Dedifferentiated amniotic fluid mesenchymal stem cell (primary cell): ENCODE data around the gene TMUB2.

Experiments
- DNase-seq: peaks from one replicate; pipeline ENCODE4 v3.0.0-alpha.2; 2016; ENCODE audit errors: extremely low spot score

Gene TMUB2

DNA sequence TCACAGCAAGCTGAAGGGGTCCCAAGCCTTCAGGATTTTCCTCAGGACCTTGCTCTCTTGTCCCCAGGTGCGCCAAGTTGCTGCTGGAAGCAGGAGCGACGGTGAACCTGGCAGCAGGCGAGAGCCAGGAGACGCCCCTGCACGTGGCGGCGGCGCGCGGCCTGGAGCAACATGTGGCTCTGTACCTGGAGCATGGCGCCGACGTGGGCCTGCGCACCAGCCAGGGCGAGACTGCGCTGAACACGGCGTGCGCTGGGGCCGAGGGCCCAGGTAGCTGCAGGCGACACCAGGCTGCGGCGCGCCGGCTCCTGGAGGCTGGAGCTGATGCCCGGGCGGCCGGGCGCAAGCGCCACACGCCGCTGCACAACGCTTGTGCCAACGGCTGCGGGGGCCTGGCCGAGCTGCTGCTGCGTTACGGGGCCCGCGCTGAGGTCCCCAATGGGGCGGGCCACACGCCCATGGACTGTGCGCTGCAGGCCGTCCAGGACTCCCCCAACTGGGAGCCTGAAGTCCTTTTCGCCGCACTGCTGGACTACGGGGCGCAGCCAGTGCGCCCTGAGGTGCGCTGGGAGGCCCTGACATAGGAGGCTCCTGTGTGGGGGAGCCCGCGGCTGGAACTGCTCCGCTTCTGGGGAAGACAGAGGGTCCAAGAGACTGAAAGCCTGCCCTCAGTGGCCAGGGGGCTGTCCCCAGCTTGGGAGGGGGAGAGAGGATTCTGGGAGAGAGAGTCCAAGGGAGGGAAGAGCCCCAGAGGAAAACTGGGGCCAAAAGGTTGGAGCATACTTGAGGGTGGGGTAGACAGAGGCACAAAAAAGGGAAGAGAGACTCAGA lies 9.9 kb upstream of the TMUB2 start:
- no peak for DNase-seq

DNA sequence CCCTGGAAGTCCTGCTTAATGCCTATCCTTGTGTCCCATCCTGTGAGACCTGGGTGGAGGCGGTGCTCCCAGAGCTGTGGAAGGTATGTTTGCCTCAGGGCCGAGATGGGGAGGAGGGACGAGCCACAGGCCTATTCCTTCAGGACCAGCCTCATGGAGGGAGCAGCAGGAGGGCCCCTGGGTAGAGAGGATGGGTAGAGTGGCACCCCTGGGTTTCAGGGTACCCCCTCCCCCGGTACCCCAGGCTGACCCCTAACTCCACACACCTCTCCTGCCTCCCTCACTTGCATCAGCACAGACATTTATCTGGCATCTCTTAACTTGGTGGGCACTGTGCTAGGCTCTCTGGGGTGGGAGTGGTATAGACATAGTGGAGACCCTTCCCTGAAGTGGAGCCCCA lies 9.1 kb upstream of the TMUB2 start:
- DNase-seq: no peak

DNA sequence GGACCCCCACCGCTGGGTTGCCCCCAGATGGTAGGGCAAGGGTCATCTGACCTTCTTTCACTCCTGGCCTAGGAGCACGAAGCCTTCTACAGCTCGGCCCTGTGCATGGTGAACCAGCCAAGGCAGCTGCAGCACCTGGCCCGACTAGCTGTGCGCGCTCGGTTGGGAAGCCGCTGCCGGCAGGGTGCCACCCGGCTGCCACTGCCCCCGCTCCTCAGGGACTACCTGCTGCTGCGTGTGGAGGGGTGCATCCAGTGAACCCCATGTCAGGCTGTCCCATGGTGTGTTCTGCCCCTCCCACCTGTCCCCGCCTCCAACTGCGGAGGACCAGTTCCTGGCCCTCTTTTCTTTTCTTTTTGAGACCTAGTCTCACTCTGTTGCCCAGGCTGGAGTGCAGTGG lies 8.6 kb upstream of the TMUB2 start:
- DNase-seq: no peak

DNA sequence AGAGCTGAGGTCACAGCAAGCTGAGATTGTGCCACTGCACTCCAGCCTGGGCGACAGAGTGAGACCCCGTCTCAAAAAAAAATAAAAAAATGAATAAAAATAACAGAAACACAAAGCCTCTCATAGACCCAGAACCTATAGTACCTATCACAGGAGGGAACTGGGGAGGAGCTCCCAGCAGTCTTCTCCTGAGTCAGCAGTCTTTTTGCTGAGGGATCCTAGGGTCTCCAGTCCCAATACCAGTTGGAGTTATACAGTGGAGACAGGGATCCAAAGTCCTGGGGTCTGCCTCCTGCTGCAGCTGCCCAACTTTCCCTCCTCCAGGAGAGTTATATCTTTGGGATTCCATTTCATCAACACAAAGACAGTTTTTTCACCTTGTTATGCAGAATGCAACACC lies 3.7 kb upstream of the TMUB2 start:
- DNase-seq: no peak

DNA sequence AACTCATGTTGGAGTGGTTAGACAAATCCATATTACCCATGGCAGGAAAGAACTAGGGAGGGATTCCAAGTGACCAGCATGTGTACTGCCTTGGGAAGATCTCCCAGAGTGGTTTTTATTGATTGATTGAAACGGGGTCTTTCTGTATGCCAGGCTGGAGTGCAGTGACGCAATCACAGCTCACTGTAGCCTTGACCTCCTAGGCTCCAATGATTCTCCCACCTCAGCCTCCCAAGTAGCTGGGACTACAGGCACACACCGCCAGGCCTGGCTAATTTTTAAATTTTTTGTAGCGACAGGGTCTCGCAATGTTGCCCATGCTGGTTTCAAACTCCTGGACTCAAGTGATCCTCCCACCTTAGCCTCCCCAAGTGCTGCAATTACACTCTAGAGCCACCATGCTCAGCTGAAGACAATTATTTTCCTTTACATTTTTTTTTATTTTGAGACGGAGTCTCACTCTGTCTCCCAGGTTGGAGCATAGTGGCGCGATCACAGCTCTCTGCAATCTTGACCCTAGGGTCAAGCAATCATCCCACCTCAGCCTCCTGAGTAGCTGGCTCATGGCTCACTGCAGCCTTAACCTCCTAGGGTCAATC lies 2.5 kb upstream of the TMUB2 start:
- DNase-seq: no peak

DNA sequence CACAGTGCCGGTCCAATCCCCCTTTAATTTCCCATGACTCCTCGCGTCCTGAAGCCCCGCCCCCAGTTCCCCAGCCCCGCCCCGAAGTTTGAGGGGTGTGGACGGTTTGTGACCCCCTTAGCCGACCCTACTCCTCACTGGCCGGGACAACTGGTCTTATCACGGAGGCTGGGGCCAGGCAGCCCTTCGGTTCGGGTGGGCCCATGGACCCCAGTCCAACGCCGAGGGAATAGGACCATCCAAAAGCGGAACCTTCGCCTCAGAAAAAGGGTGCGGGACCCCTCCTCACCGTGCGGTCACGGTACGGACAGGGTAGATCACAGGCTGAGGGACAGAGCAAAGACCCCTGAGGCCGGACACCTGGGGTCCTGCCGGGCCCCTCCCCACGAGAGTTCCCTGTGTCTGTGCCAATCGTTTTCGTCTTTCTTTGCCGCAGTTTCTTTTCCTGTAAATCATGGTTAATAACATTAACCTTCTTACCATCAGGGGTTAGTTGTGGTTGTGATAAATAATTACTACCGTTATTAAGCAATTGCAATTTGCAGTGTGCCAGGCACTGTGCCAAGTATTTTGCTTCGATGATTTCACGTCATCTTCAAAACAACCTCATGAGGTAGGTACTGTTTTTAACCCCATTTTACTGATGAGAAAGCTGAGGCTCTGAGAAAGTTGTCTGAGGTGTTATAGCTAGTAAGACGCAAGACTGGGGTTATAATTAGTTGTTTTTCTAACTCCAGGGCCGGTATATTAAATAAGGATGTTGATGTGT lies 543 bp downstream of the TMUB2 start:
- no peak for DNase-seq

DNA sequence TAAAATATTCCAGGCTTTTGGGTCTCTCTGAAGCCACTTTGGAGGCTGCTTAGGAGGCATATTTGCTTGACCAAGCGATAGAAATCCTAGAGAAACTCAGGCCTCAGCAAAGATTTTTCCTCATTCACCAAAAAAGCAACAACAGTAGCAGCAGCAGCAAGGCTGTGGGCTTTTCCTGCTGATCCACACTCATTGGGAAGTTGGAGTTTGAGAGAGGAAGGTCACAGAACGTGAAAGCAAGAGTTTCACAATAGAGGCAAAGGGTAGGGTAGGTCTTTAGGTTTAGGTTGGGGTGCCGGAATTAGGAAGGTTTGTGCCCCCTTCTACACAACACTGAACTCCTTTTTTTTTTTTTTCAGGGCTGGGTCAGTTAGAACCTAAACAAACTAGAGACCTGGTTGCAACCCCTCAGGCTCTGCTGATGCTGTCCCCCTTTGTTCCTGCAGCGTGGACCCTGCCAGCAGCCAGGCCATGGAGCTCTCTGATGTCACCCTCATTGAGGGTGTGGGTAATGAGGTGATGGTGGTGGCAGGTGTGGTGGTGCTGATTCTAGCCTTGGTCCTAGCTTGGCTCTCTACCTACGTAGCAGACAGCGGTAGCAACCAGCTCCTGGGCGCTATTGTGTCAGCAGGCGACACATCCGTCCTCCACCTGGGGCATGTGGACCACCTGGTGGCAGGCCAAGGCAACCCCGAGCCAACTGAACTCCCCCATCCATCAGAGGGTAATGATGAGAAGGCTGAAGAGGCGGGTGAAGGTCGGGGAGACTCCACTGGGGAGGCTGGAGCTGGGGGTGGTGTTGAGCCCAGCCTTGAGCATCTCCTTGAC lies 2.0 kb downstream of the TMUB2 start:
- DNase-seq: no peak

DNA sequence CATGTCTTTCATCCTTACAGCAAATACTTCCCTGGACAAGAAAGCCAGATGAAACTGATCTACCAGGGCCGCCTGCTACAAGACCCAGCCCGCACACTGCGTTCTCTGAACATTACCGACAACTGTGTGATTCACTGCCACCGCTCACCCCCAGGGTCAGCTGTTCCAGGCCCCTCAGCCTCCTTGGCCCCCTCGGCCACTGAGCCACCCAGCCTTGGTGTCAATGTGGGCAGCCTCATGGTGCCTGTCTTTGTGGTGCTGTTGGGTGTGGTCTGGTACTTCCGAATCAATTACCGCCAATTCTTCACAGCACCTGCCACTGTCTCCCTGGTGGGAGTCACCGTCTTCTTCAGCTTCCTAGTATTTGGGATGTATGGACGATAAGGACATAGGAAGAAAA lies 3.7 kb downstream of the TMUB2 start:
- no peak for DNase-seq

DNA sequence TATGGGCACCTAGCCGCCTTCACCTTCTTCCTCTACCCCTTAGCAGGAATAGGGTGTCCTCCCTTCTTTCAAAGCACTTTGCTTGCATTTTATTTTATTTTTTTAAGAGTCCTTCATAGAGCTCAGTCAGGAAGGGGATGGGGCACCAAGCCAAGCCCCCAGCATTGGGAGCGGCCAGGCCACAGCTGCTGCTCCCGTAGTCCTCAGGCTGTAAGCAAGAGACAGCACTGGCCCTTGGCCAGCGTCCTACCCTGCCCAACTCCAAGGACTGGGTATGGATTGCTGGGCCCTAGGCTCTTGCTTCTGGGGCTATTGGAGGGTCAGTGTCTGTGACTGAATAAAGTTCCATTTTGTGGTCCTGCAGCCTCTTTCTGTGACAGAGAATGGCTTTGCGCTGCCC lies 4.6 kb downstream of the TMUB2 start:
- DNase-seq: no peak

DNA sequence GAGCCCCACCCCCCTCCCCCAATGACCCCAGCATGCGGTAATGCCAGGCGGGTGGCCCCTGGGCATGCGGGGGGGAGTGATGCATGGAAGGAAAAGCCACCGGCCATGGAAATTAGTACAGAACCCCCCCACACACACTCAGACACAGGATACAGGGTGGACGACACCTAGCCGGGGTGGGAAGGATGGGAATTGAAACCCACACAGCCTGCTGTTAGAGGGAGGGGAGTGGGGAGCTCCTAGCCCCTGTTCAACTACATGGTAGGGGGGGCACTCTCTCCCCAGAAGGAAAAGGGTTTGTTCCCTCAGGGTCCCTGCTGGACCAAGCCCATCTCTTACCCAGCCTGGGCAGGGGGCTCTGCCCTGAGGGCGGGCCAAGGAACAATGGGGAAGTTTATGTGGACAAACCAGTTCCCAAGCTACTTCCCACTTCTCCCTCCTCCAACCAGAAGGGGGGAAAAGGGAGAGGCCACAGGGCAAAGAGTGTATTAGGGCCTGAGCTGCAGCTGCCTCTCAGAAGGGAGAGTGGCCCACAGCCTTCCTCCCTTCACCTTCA lies 5.2 kb downstream of the TMUB2 start:
- DNase-seq: no peak

DNA sequence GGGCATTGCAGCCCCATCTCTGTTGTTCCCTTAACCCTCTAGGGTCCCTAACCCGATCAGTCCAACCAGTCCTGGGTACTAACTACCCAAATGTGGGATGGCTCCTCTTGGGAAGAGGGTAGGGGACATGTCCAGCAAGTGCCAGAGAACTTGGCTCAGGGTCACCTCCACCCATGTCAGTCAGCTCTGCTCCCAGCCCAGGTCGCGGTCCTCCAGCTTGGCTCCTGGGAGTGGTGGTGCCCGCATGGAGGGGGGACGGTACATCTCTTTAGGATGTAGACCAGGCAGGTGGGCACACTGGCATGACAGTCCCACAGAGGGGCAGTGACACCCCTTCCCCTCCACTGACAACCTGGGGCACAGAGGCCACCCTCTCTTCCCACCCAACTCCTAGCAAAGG lies 6.0 kb downstream of the TMUB2 start:
- DNase-seq: no peak

DNA sequence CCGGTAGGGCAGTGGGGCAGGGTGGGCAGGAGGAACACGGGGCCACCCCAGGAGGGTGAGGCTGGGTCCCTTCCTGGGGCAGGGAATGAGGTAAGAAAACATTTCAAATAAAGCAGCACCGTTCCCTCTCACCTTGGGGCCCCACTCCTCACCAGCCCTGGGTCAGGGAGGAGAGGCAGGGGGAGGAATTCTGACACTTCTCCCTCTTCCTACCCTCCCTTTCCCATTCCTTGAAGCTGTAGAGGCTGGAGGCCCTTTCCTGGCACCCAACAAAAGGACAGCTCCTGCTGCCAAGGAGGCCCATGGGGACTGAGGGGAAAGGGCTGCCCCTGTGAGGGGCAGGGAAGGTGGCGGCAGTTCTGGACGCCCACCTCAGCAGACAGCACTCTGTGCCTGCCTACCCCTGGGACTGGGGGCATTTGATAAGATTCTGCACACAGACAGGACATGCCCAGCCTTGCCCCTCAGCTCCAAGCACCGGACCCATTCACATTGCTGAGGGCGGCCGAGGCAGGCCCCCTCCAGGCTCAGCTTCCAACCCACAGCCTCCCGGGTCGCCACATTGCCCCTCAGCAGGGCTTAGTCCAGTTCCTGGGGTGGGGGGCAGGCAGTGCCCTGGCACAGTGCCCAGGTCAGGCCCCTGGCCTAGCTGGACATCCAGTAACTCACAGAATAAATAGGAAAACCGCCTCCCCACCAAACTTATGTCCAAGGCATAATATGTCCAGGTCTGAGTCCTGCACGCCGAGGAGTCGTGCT lies 6.7 kb downstream of the TMUB2 start:
- DNase-seq: no peak

DNA sequence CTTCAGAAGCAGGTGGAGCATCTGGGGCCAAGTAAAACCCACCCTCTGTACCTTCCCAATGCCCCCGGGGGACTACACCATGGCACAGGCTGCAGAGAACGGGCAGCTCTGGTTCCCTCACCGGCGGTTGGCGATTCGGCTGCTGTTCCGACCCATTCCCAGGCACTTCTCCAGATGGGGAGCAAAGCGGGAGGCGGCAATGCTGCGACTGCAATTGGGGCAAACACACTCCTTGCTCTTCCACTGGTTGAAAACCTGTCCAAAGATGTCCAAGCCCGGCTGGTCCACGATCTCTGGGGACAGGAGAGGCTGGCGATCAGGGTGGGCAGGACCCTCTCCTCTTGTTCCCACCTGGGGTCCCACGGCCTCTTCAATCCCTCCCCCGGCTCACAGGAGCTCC lies 10.3 kb downstream of the TMUB2 start:
- no peak for DNase-seq

DNA sequence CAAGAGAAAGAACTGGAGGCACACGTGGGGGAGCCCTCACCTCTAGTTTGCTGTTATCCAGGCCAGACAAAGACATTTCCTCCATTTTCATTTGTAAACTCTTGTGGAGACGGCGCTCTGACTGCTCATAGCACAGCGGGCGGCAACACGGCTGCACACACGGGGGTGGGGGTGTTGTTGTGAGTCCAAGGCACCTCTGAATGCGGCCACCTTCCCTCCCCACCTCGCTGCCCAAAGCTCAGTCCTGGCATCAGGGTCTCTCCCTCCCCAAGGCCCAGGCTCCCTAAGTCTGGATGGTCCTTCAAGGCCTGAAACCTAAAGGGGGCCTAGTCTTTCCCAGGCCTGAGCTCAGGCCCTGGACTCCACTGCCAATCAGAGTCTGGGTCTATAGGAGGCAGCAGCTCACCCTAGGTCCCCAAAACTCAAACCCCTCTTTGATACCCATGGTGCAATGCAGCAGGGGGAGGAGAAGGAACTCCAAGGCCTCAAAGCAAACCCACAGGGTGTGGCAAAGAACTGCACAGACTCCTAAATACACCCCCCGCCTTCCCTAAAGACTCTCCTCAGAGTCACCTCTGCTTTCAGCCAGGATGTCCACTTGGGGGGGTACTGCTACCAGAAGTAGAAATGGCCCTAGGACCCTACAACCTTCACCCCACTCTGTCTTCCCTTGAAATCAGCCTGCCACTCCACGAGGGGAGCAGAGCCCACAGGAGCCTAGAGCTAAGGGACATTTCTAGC lies 11.4 kb downstream of the TMUB2 start:
- DNase-seq: peak; percentile 39

DNA sequence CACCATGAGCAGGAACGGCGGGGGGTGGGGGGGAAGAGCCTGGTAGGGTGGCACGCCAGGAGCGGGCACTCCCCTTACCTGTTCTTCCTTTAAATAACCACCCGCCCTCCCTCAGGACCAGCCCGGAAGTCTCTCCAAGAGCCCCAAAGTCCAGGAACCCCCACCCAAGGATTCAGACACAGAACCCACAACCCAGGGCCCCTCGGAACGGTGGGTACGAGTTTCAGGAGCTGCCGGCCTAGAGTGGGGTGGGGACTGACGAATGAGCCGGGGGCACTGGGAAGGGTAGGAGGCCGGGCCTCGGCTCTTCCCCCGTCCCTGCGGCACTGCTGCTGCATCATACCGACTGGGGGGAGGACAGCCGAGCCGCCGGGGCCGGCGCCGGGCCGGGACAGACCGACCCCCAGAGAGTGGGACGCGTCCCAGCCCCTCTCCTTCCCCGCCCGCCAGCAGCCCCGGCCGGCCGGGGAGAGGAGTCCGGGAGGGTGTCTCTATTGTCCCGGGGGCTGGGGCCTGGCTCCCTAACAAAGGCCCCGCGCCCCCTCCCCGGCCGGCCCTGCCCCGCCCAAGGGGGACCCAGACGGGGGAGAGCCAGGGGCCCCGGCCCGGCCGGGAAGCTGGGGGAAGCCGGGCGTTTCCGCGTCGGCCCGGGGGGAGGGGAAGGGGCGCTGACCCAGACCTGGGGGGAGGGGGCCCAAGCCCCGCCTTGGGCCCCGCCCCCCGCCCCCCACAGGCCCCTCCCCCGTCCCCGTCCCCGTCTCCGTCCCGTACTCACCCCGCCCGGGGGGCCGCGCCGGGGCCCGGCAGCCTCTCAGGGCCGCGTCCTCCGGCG lies 12.2 kb downstream of the TMUB2 start:
- DNase-seq: peak; percentile 29

DNA sequence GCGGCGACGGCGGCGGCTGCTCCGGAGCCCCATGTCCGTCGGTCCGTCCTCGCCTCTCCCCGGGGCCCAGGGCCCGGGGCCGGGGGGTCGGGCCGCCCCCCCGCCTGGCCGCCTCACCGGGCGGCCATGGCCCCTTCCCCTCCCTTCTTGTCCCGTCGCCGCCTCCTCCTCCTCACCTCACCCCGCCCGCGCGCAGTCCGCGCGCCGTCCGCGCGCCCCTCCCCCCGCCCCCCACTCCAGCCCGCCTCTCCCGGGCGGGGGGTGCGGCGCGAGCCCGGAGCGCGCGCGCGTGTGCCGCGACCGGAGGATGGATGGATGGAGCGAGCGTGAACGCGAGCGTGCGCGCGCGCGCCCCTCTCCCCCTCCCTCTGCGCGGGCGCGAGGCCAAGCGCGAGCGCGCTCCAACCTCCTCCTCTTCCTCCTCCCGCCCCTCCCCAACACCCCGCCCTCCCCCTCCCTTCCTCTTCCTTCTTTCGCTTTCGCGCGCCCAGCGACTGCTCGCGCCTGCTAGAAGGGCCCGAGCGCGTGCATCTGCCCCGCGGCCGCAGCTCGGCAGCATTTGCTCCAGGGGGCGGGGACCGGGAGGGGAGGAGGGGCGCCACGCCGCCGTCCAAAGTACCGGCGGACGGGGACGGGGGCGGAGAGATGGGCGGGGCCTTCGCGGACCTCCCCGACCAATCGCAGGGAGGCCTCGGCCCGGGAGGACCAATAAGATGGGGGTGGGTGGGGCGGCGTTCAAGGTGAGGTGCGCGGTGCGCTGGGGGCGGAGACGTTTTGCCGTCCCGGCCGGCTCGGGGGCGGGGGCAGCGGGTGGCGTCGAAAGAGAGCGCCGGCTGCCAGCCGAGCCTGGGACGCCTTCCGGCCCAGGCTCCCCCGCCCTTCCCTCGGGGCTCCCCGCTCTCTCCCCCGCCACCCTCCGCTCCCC lies 13.0 kb downstream of the TMUB2 start, which contains the start of gene ATXN7L3:
Gene ATXN7L3 (minus strand): TSS at position 332 of the 925 bp plus-strand sequence. CDS start 1,814 bp downstream, outside the sequence.
- peak; percentile 97 for DNase-seq

DNA sequence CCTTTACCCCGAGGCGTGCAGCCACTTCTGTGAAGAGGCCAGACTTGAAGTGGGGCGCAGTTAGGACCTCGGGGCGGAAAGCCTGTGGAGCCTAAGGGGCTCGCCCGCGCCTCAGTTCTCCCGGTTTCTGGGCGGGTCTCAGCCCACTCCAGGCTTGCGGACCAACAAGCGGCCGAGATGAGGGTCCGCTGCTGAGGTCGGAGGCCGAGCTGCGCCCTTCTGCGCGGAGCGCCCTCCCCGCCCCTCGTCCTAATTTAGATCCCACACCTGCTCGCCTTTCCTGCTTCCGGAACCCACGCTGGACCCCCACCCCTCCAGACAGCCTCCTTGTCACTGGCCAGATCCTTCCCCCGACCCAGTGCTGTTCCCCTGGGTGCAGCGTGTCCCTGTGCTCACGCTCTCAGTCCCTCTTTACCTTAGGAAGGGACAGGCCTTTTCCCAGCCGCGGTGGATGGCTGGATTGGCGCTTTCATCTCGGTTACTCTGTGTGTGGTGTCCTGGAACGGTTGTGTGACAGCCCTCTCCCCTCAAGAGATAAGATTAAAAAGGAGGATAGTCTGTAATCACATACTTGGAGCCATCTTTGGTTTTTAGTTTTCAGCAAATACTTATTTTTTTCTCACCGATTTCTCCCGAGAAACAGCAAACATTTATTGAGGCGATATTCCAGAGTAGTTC lies 13.8 kb downstream of the TMUB2 start:
- DNase-seq: no peak
